ENCODE data around the gene CADM1. TPM values are rescaled to one million over a fixed set of nuclear protein-coding genes. Genes with fewer than 3 reads are reported as not detected.

The CADM1 gene
- total and polyA plus RNA-seq, 9 of the 15 experiments (the other 6 are each of a cell fraction or from before 2014, with no cell fraction given): 0.42 TPM; not detected in 8

GRCh38 chr11:115157247-115157646, 347.0 kb downstream of the CADM1 start:
- POLR2A ChIA-PET: no interaction called here
- TF ChIP-seq ZKSCAN3 (CRISPR knock-in tag; IDR thresholded peaks at IDR 0.05): no peak
- TF ChIP-seq ZNF24 (IDR thresholded peaks at IDR 0.05): no peak
- no peak for TF ChIP-seq TAF7 (tag; IDR thresholded peaks at IDR 0.05)
- TF ChIP-seq ZNF212 (CRISPR knock-in tag; IDR thresholded peaks at IDR 0.05): no peak
- TF ChIP-seq SAFB2 (IDR thresholded peaks at IDR 0.05; ENCODE audit: borderline replicate concordance, low read depth, low read length, severe bottlenecking): no peak
- no peak for TF ChIP-seq CCAR2 (IDR thresholded peaks at IDR 0.05; ENCODE audit: low read depth, low read length)
- no peak for TF ChIP-seq E2F4 (CRISPR knock-in tag; IDR thresholded peaks at IDR 0.05; ENCODE audit: low read depth)
- no peak for TF ChIP-seq ZBTB34 (CRISPR knock-in tag; IDR thresholded peaks at IDR 0.05)
- no peak for TF ChIP-seq ZNF444 (CRISPR knock-in tag; IDR thresholded peaks at IDR 0.05)
- no peak for TF ChIP-seq GTF2B (IDR thresholded peaks at IDR 0.05; ENCODE audit: extremely low read depth, insufficient read length)
- no peak for TF ChIP-seq TBL1XR1 (IDR thresholded peaks at IDR 0.05; ENCODE audit: low read length in 2 of 2)
- no peak for TF ChIP-seq DDX20 (tag; IDR thresholded peaks at IDR 0.05; ENCODE audit: low read depth)
- TF ChIP-seq CREB5 (CRISPR knock-in tag; IDR thresholded peaks at IDR 0.05): no peak
- no peak for TF ChIP-seq ZFX (CRISPR knock-in tag; IDR thresholded peaks at IDR 0.05)
- TF ChIP-seq RBBP5 (IDR thresholded peaks at IDR 0.05; ENCODE audit: borderline replicate concordance, insufficient read depth, low read length, poor library complexity, severe bottlenecking): no peak
- Histone ChIP-seq H3K4me3 (no peak overlapping the region), H3K9me3 (replicated peaks; ENCODE audit: control insufficient read depth, insufficient read depth, low read depth, low read length) (no peaks in the 10 kb centered on the region), H2AFZ (ENCODE audit: low read depth, low read length) (no peak overlapping the region), H3K9me1 (ENCODE audit: control insufficient read depth, insufficient read depth, low read length) (no peaks in the 10 kb centered on the region), H3K27me3 (ENCODE audit: control insufficient read depth in 2 of 2, insufficient read depth in 2 of 2, low read length in 2 of 2) (peaks cover 0 to 3% of the 10 kb centered on the region in 2 experiments; a peak in 1 of 5 replicates), H3K36me3 (ENCODE audit: control insufficient read depth, insufficient read depth, low read length) (no peaks in the 10 kb centered on the region), H3K9ac (ENCODE audit: insufficient read depth in 1 of 2, low read depth in 2 of 2, low read length in 2 of 2) (no peak overlapping the region), H4K20me1 (replicated peaks; ENCODE audit: control insufficient read depth, insufficient read depth, low read length) (no peaks in the 10 kb centered on the region), H3K27ac (ENCODE audit: extremely low read depth, low read depth, low read length) (no peak overlapping the region), H3K4me1 (replicated peaks in 1 of 2; ENCODE audit: control insufficient read depth in 2 of 2, insufficient read depth in 2 of 2, low read length in 2 of 2) (no peaks in the 10 kb centered on the region), H3K4me2 (ENCODE audit: insufficient read depth, low read length) (no peak overlapping the region), H3K79me2 (ENCODE audit: control insufficient read depth, insufficient read depth, low read length) (no peaks in the 10 kb centered on the region)
- CTCF ChIA-PET (ENCODE audit: low intra/inter-chr PET ratio): no interaction called here
- WGBS (ENCODE audit: insufficient coverage, low coverage, missing lambda C conversion rate): 0% methylated on average over 3 of the region's 3 CpGs
- FAIRE-seq: no peak
- intact Hi-C loops (cut with micrococcal nuclease) (no loop called here), in situ Hi-C loops (cut with MboI) (no loop called here)
- no TSS peak for BruUV-seq (replicated peaks)
- no peak for ATAC-seq
- DNase-seq (ENCODE audit: extremely low read depth in 1 of 4, low spot score in 3 of 4): no peak

All from K562 (cell line).